Activated CD8-positive, alpha-beta T cell treated with anti-CD3 and anti-CD28 coated beads for 36 hours (primary cell): ENCODE results near the gene ZNF445. TPM values are rescaled to one million over a fixed set of nuclear protein-coding genes. Genes with fewer than 3 reads are reported as not detected.

ENCODE experiments used
- ATAC-seq: fragments of 200-7000 bp; cut with Tn5 transposase; one replicate; pipeline ENCODE4 v1.10.0; 2021; ENCODE audit warnings: mild to moderate bottlenecking, moderate library complexity
- CTCF ChIA-PET: fragments of 350-600 bp; sonication (Branson Sonifier 250); formaldehyde crosslinking; loops from one replicate; lab custom pipeline; 2021; ENCODE audit warnings: antibody characterized with exemption; lab: Charles Lee
- POLR2A ChIA-PET: fragments of 350-600 bp; sonication (Branson Sonifier 250); formaldehyde crosslinking; loops from one replicate; lab custom pipeline; 2021; ENCODE audit warnings: antibody characterized with exemption; lab: Charles Lee
- DNase-seq: peaks from one replicate; pipeline ENCODE4 v3.0.0-alpha.2; 2020
- H3K27ac Mint-ChIP-seq: one replicate; pipeline ENCODE4 v1.8.0; 2021; ENCODE audit warnings: mild to moderate bottlenecking, mixed read lengths
- H3K27me3 Mint-ChIP-seq: one replicate; pipeline ENCODE4 v1.8.0; 2021; ENCODE audit warnings: mixed read lengths
- H3K36me3 Mint-ChIP-seq: one replicate; pipeline ENCODE4 v1.8.0; 2021; ENCODE audit warnings: low read depth, mixed read lengths
- H3K4me1 Mint-ChIP-seq: one replicate; pipeline ENCODE4 v1.8.0; 2021; ENCODE audit warnings: low read depth, mixed read lengths
- H3K4me3 Mint-ChIP-seq: one replicate; pipeline ENCODE4 v1.8.0; 2021; ENCODE audit warnings: mild to moderate bottlenecking, moderate library complexity, mixed read lengths
- H3K9me3 Mint-ChIP-seq: one replicate; pipeline ENCODE4 v1.8.0; 2021; ENCODE audit warnings: mixed read lengths
- CTCF ChIP-seq: fragments of 200-600 bp; IDR thresholded peaks from one replicate; pipeline ENCODE4 v1.8.0; 2022; ENCODE audit warnings: antibody characterized with exemption, mild to moderate bottlenecking
- intact Hi-C: fragments of 100-400 bp; cut with micrococcal nuclease; formaldehyde crosslinking; loops from one replicate; pipeline ENCODE4 v1.10.0; 2022
- total RNA-seq, 2 experiments: library from RNA; stranded (reverse); gene quantifications; one replicate each; pipeline ENCODE4 v1.2.3, GENCODE V29; 2021

ZNF445 gene
- total RNA-seq, 2 experiments from 2014 or later: 16.3 to 18.4 TPM

DNA sequence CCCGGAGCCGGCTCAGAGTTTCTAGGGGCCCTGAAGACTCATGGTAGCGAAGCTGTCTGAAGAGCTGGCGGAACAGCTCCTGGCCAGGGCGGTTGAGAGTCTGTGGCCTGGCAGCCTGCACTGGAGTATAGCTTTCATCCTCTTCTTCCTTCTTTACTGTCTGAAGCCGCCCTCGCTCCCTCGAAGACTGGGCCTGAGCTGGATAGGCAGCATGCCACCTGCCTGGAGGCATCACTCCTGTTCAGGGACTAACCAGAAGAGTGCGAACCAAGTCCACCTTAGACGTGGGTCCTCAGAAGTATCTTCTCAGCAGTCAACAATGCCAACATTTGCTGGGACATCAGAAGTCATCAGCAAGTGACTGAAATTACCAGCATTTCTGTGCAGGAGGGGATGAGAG lies 22.2 kb downstream of the ZNF445 start:
- ATAC-seq (no peak), DNase-seq (no peak)
- intact Hi-C loops: no loop called here
- H3K4me3 Mint-ChIP-seq: no peak overlapping the region
- peaks cover 46% of the 10 kb centered on the region for H3K36me3 Mint-ChIP-seq
- no peak overlapping the region for H3K27ac Mint-ChIP-seq
- H3K9me3 Mint-ChIP-seq: peaks cover 8% of the 10 kb centered on the region
- CTCF ChIA-PET: interaction anchor here (1.5 kb wide), 1 partner anchor 11 kb away, joined by 5 read pairs; no protein-coding TSS in a partner anchor
- H3K4me1 Mint-ChIP-seq: no peaks in the 10 kb centered on the region
- POLR2A ChIA-PET: interaction anchor here (0.7 to 1.4 kb wide), 2 partner anchors 9 to 13 kb away, joined by 3 read pairs; no protein-coding TSS in a partner anchor
- no peaks in the 10 kb centered on the region for H3K27me3 Mint-ChIP-seq
- no peak for TF ChIP-seq CTCF

- Mint-ChIP-seq H3K4me1 (no peaks in the 10 kb centered on the region), H3K9me3 (no peaks in the 10 kb centered on the region), H3K4me3 (no peak overlapping the region), H3K27me3 (no peaks in the 10 kb centered on the region), H3K36me3 (peaks cover 44% of the 10 kb centered on the region), H3K27ac (no peak overlapping the region)
- DNase-seq: no peak
- no peak for ATAC-seq
- TF ChIP-seq CTCF: no peak
- intact Hi-C loops: no loop called here
- ChIA-PET CTCF (interaction anchor here (0.9 kb wide), 1 partner anchor 24 kb away, joined by 3 read pairs; no protein-coding TSS in a partner anchor), POLR2A (interaction anchor here (1.4 kb wide), 1 partner anchor 10 kb away, joined by 3 read pairs; no protein-coding TSS in a partner anchor)
Measured at GRCh38 chr3:44454258-44454657, 23.2 kb downstream of the ZNF445 start.

DNA sequence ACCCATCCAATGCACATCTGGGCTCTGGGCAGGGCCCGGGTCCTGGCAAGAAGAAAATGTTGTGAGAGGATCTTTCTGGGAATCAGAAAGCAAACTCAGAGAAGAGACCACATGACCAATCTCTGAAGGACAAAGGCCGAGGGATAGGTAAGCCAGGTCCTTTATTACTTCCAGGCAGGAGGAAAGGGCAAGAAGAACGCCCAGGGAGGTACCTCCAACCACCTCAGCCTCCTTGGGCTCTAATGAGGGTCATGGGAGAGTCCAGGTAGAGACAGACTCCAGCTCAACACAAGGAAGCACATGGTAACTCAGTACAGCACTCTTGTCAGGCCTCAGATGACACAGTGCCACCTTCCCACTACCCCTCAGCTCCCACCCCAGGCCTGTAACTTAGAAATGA lies 26.0 kb downstream of the ZNF445 start:
- Mint-ChIP-seq H3K4me1 (no peaks in the 10 kb centered on the region), H3K9me3 (peaks cover 8% of the 10 kb centered on the region), H3K27me3 (no peaks in the 10 kb centered on the region), H3K27ac (no peak overlapping the region), H3K36me3 (peaks cover 64% of the 10 kb centered on the region), H3K4me3 (no peak overlapping the region)
- TF ChIP-seq CTCF: no peak
- ChIA-PET CTCF (no interaction called here), POLR2A (interaction anchor here (1.1 kb wide), 1 partner anchor 12 kb away, joined by 3 read pairs; no protein-coding TSS in a partner anchor)
- ATAC-seq: no peak
- intact Hi-C loops: no loop called here
- DNase-seq: no peak

DNA sequence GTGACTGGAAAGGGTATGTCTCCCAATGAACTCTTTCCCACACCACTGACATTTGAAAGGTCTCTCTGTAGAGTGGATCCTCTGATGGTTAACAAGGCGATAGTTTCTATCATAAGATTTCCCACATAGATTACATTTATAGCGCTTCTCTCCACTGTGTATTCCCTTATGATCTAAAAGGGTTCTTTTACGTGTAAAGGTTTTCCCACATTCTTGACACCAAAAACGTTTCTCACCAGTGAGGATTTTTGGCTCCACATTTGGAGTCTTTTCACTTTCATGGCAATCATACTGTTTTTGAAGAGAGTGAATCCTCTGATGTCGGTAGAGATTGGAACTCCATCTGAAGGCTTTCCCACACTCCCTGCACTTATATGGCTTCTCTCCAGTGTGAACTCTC lies 30.5 kb downstream of the ZNF445 start:
- ChIA-PET CTCF (no interaction called here), POLR2A (no interaction called here)
- DNase-seq (no peak), ATAC-seq (no peak)
- no peaks in the 10 kb centered on the region for H3K27me3 Mint-ChIP-seq
- TF ChIP-seq CTCF: no peak
- intact Hi-C loops: no loop called here
- peaks cover 71% of the 10 kb centered on the region for H3K36me3 Mint-ChIP-seq
- H3K27ac Mint-ChIP-seq: no peak overlapping the region
- no peak overlapping the region for H3K4me3 Mint-ChIP-seq
- peaks cover 8% of the 10 kb centered on the region for H3K9me3 Mint-ChIP-seq
- H3K4me1 Mint-ChIP-seq: peaks cover 14% of the 10 kb centered on the region

DNA sequence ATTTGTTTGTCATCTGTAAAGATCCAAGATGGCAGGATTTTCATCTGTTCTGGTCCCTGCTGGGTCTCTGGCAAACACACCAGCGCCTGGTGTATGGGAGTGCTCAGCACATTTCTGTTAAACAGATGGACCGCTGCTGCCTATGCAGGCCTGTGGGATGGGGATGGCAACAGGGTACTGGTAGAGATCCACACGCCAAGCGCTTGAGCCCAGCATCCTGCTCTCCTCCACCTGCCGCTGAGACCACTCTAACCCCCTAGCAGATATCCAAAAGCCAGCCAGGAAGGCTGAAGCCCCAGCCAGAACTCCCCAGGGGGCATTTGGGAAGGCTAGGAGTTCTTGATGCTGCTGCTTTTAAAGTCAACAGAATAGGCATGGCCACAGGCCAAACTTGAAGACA lies 31.7 kb downstream of the ZNF445 start:
- peaks cover 22% of the 10 kb centered on the region for H3K4me1 Mint-ChIP-seq
- no peak for ATAC-seq
- H3K36me3 Mint-ChIP-seq: peaks cover 70% of the 10 kb centered on the region
- DNase-seq: no peak
- ChIA-PET CTCF (no interaction called here), POLR2A (no interaction called here)
- intact Hi-C loops: no loop called here
- TF ChIP-seq CTCF: no peak
- no peak overlapping the region for H3K27ac Mint-ChIP-seq
- no peak overlapping the region for H3K4me3 Mint-ChIP-seq
- H3K27me3 Mint-ChIP-seq: no peaks in the 10 kb centered on the region
- H3K9me3 Mint-ChIP-seq: peaks cover 8% of the 10 kb centered on the region
